ENCODE results near the gene MS4A4E. TPM values are rescaled to one million over a fixed set of nuclear protein-coding genes. Genes with fewer than 3 reads are reported as not detected.

Gene MS4A4E
- total and polyA plus RNA-seq, 2 donors (not counting 3 experiments of a cell fraction or from before 2014, with no cell fraction given), result not detected

- H4K20me1 ChIP-seq (replicated peaks; ENCODE audit: control insufficient read depth, extremely low read depth, insufficient read depth, low read length), result no peaks in the 10 kb centered on the region
- DNase-seq (ENCODE audit: low read depth, low spot score) (no peak), FAIRE-seq (no peak)
- no peaks in the 10 kb centered on the region for H3K36me3 ChIP-seq (ENCODE audit: control insufficient read depth in 2 of 2, extremely low read depth in 1 of 2, insufficient read depth in 2 of 2, low read length in 2 of 2)
- ChIA-PET CTCF (no interaction called here), POLR2A (no interaction called here)
- no peaks in the 10 kb centered on the region for H3K9me3 ChIP-seq (replicated peaks; ENCODE audit: control insufficient read depth, insufficient read depth, low read length)
- BruUV-seq (replicated peaks), result no TSS peak
- no peaks in the 10 kb centered on the region for H3K79me2 ChIP-seq (ENCODE audit: control insufficient read depth, insufficient read depth, low read length)
- no peak overlapping the region for H3K27ac ChIP-seq (ENCODE audit: insufficient read depth, low read depth, low read length)
- no peak overlapping the region for H3K4me3 ChIP-seq (replicated peaks in 1 of 3; ENCODE audit: insufficient read depth in 1 of 3, low read depth in 1 of 3, low read length in 3 of 3)
- dilution Hi-C loops (cut with MboI; ENCODE audit: extremely low pct_ligation_motif_present, low sequenced_read_pairs), result no loop called here
- no peaks in the 10 kb centered on the region for H3K9me1 ChIP-seq (replicated peaks; ENCODE audit: control insufficient read depth, extremely low read depth, insufficient read depth, low read length)
- no peaks in the 10 kb centered on the region for H3K4me1 ChIP-seq (ENCODE audit: control insufficient read depth, extremely low read depth, insufficient read depth, low read length)
- TF ChIP-seq MYC (IDR thresholded peaks at IDR 0.05; ENCODE audit: low read depth, low read length) (no peak), EZH2 (IDR thresholded peaks at IDR 0.05; ENCODE audit: borderline replicate concordance, low read depth, low read length, severe bottlenecking) (no peak), POLR2AphosphoS5 (IDR thresholded peaks at IDR 0.05; ENCODE audit: insufficient read depth, low read depth, low read length) (no peak), FOS (IDR thresholded peaks at IDR 0.05; ENCODE audit: borderline replicate concordance, insufficient read depth, low read length) (no peak), MAX (IDR thresholded peaks at IDR 0.05; ENCODE audit: insufficient read depth, insufficient read length) (no peak), POLR2A (IDR thresholded peaks at IDR 0.05; ENCODE audit: low read depth, low read length) (no peak), CTCF (IDR thresholded peaks at IDR 0.05; ENCODE audit: extremely low read depth in 1 of 2, insufficient read depth in 1 of 2, low read depth in 1 of 2, low read length in 2 of 2) (no peak)
- intact Hi-C loops (cut with micrococcal nuclease), result no loop called here
- no peak overlapping the region for H2AFZ ChIP-seq (ENCODE audit: low read depth, low read length)
- H3K27me3 ChIP-seq (ENCODE audit: control insufficient read depth in 2 of 2, insufficient read depth in 2 of 2, low read length in 2 of 2), result no peaks in the 10 kb centered on the region
- no peak overlapping the region for H3K9ac ChIP-seq (replicated peaks; ENCODE audit: extremely low read depth, insufficient read depth, low read length)
- H3K4me2 ChIP-seq (ENCODE audit: insufficient read depth, low read length), result no peak overlapping the region
Observed at GRCh38 chr11:60221181-60221580, 21.8 kb downstream of the MS4A4E start.

All from endothelial cell of umbilical vein (primary cell).